SU-DHL-6 (cell line): ENCODE data around the gene FOXQ1.

Source experiments
- CTCF ChIP-seq: fragments of 200-600 bp; sonication (generic); IDR thresholded peaks from one replicate; pipeline ENCODE4 v1.5.1; 2017; ENCODE audit warnings: antibody characterized with exemption, mild to moderate bottlenecking, low read length, moderate library complexity; ENCODE audit not compliant: insufficient read depth, poor library complexity, severe bottlenecking
- EZH2phosphoT487 ChIP-seq: fragments of 200-600 bp; sonication (generic), shearing (Covaris generic); conservative IDR thresholded peaks from 2 replicates; pipeline ENCODE4 v1.6.1; 2018; ENCODE audit warnings: mild to moderate bottlenecking, antibody characterized with exemption, low read length, moderate library complexity, mixed read lengths

- no peak for TF ChIP-seq CTCF
- no peak for TF ChIP-seq EZH2phosphoT487
Observed at GRCh38 chr6:1337791-1338190, 25.9 kb downstream of the FOXQ1 start.
